ENCODE data around the gene CYP1A1.

- TF ChIP-seq POLR2A (IDR thresholded peaks at IDR 0.05; ENCODE audit: low read length) (no peak), GATA1 (IDR thresholded peaks at IDR 0.05; ENCODE audit: low read depth, low read length) (no peak)
Measured at GRCh38 chr15:74770211-74770903, 45.0 kb upstream of the CYP1A1 start.

Measured in erythroblast (primary cell).